OCI-LY1 (cell line): ENCODE results near the gene ITGA2.

Experiments used
- H2AFZ ChIP-seq: fragments of 200-600 bp; sonication (generic), shearing (Covaris generic); 2 replicates; pipeline ENCODE4 v1.6.0; 2014; ENCODE audit warnings: antibody characterized with exemption, mild to moderate bottlenecking, low read length
- H3F3A ChIP-seq: fragments of 200-600 bp; sonication (generic), shearing (Covaris generic); 2 replicates; pipeline ENCODE4 v1.6.0; 2014; ENCODE audit warnings: mild to moderate bottlenecking, antibody characterized with exemption, low read length, moderate library complexity; ENCODE audit not compliant: insufficient read depth
- H3K27ac ChIP-seq: fragments of 200-600 bp; sonication (generic); 2 replicates; pipeline ENCODE4 v1.5.1; 2014; ENCODE audit warnings: low read length, mixed run types, mild to moderate bottlenecking, low read depth; ENCODE audit not compliant: poor library complexity, severe bottlenecking
- H3K27me3 ChIP-seq: fragments of 200-600 bp; sonication (generic); 2 replicates; pipeline ENCODE4 v1.6.0; 2014; ENCODE audit warnings: antibody characterized with exemption, mild to moderate bottlenecking, low read length, moderate library complexity; ENCODE audit not compliant: insufficient read depth
- H3K36me3 ChIP-seq: fragments of 200-600 bp; sonication (generic); 2 replicates; pipeline ENCODE4 v1.6.1; 2014; ENCODE audit warnings: mild to moderate bottlenecking, antibody characterized with exemption, low read length, moderate library complexity, mixed read lengths; ENCODE audit not compliant: insufficient read depth
- H3K4me1 ChIP-seq: fragments of 200-600 bp; sonication (generic); 2 replicates; pipeline ENCODE4 v1.5.1; 2014; ENCODE audit warnings: mild to moderate bottlenecking, low read length, moderate library complexity; ENCODE audit not compliant: insufficient read depth, severe bottlenecking
- H3K4me2 ChIP-seq: fragments of 200-600 bp; sonication (generic), shearing (Covaris generic); 2 replicates; pipeline ENCODE4 v1.6.1; 2014; ENCODE audit warnings: low read length
- H3K4me3 ChIP-seq: fragments of 200-600 bp; sonication (generic); 2 replicates; pipeline ENCODE4 v1.5.1; 2014; ENCODE audit warnings: low read length, low read depth, mild to moderate bottlenecking, mixed read lengths; ENCODE audit not compliant: poor library complexity, severe bottlenecking
- H3K79me2 ChIP-seq: fragments of 200-600 bp; shearing (Covaris generic); 2 replicates; pipeline ENCODE4 v1.6.1; 2016; ENCODE audit warnings: mixed run types, low read length, mixed read lengths; ENCODE audit not compliant: insufficient read depth
- H3K9ac ChIP-seq: fragments of 200-600 bp; sonication (generic), shearing (Covaris generic); 2 replicates; pipeline ENCODE4 v1.6.1; 2014; ENCODE audit warnings: mild to moderate bottlenecking, low read length, mixed read lengths
- H3K9me2 ChIP-seq: fragments of 200-600 bp; sonication (generic), shearing (Covaris generic); 2 replicates; pipeline ENCODE4 v1.6.1; 2014; ENCODE audit warnings: low read depth, mild to moderate bottlenecking, low read length, mixed read lengths
- H3K9me3 ChIP-seq: fragments of 200-600 bp; shearing (Covaris generic); 2 replicates; pipeline ENCODE4 v1.6.1; 2014; ENCODE audit warnings: low read length, mixed read lengths
- H4K20me1 ChIP-seq: fragments of 200-600 bp; sonication (generic), shearing (Covaris generic); 2 replicates; pipeline ENCODE4 v1.6.0; 2016; ENCODE audit warnings: mild to moderate bottlenecking, low read length; ENCODE audit not compliant: insufficient read depth
- EZH2 ChIP-seq: fragments of 200-600 bp; sonication (generic), shearing (Covaris generic); IDR thresholded peaks from 2 replicates; pipeline ENCODE4 v1.8.0; 2017; ENCODE audit warnings: borderline replicate concordance, mixed run types, mild to moderate bottlenecking, antibody characterized with exemption, low read length, moderate library complexity, mixed read lengths
- TF ChIP-seq, protein P1 (sequence below): fragments of 200-600 bp; sonication (generic), shearing (Covaris generic); IDR thresholded peaks from 2 replicates; pipeline ENCODE4 v1.5.1; 2017; ENCODE audit warnings: mild to moderate bottlenecking, antibody characterized with exemption, low read length, moderate library complexity, mixed read lengths

Gene ITGA2

GRCh38 chr5:52997424-52997823, 8.3 kb downstream of the ITGA2 start:
- Histone ChIP-seq H3K27me3 (no peaks in the 10 kb centered on the region), H3K4me1 (no peaks in the 10 kb centered on the region), H3F3A (no peaks in the 10 kb centered on the region), H3K27ac (no peak overlapping the region), H3K9me3 (no peaks in the 10 kb centered on the region), H3K4me2 (no peak overlapping the region), H3K4me3 (no peak overlapping the region), H3K36me3 (no peaks in the 10 kb centered on the region), H2AFZ (no peak overlapping the region), H4K20me1 (no peaks in the 10 kb centered on the region), H3K79me2 (no peaks in the 10 kb centered on the region), H3K9ac (no peak overlapping the region), H3K9me2 (no peaks in the 10 kb centered on the region)
- TF ChIP-seq, protein P1, sequence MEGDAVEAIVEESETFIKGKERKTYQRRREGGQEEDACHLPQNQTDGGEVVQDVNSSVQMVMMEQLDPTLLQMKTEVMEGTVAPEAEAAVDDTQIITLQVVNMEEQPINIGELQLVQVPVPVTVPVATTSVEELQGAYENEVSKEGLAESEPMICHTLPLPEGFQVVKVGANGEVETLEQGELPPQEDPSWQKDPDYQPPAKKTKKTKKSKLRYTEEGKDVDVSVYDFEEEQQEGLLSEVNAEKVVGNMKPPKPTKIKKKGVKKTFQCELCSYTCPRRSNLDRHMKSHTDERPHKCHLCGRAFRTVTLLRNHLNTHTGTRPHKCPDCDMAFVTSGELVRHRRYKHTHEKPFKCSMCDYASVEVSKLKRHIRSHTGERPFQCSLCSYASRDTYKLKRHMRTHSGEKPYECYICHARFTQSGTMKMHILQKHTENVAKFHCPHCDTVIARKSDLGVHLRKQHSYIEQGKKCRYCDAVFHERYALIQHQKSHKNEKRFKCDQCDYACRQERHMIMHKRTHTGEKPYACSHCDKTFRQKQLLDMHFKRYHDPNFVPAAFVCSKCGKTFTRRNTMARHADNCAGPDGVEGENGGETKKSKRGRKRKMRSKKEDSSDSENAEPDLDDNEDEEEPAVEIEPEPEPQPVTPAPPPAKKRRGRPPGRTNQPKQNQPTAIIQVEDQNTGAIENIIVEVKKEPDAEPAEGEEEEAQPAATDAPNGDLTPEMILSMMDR: no peak
- TF ChIP-seq EZH2: no peak

DNA sequence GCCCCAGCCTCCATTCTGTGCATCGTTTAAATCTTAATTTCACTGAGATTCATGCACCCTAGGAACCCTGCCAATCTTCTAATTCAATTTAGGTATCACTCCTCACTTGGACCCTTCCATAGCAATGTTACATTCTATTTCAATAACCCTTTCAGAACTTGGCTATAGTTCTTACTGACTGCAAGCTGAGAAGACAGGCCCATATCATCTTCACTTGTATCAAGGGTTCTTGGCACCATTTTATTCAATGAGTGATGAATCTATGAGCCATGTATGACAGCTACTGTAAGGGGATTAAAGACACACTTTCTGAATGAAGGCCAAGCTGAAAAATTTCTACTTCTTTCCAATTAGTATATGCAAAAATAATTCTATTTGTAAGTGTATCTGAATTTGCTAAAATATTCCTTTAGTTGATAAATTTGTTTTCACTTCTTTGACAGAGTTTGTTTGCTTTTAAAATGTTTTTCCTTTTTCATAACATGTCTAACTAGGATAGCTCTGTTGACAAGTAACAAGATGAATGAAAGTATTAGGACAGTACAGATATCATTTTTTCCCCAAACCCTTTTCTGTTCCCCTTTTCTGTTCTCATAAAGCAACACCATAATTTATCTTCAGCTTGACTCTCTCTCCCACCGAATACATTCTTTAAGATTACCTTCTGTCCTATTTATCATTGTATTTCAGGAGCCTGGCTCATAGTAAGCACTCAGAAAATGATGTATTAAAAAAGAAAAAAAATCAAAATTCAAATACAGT, 9.6 kb downstream of the ITGA2 start:
- Histone ChIP-seq H4K20me1 (no peaks in the 10 kb centered on the region), H3K4me3 (no peak overlapping the region), H3K36me3 (no peaks in the 10 kb centered on the region), H3K79me2 (no peaks in the 10 kb centered on the region), H3K27me3 (no peaks in the 10 kb centered on the region), H3F3A (no peaks in the 10 kb centered on the region), H2AFZ (no peak overlapping the region), H3K9me3 (no peaks in the 10 kb centered on the region), H3K9me2 (no peaks in the 10 kb centered on the region), H3K9ac (no peak overlapping the region), H3K27ac (no peak overlapping the region), H3K4me2 (no peak overlapping the region), H3K4me1 (no peaks in the 10 kb centered on the region)
- no peak for TF ChIP-seq EZH2
- TF ChIP-seq, protein P1: no peak

- Histone ChIP-seq H3K9me2 (no peaks in the 10 kb centered on the region), H3F3A (no peaks in the 10 kb centered on the region), H2AFZ (no peak overlapping the region), H3K9ac (no peak overlapping the region), H3K4me1 (no peaks in the 10 kb centered on the region), H3K4me2 (no peak overlapping the region), H3K4me3 (no peak overlapping the region), H3K79me2 (no peaks in the 10 kb centered on the region), H3K27me3 (no peaks in the 10 kb centered on the region), H4K20me1 (no peaks in the 10 kb centered on the region), H3K36me3 (no peaks in the 10 kb centered on the region), H3K27ac (no peak overlapping the region), H3K9me3 (no peaks in the 10 kb centered on the region)
- TF ChIP-seq EZH2: no peak
- TF ChIP-seq, protein P1: no peak
Observed at GRCh38 chr5:52999344-52999949, 10.3 kb downstream of the ITGA2 start.
